ENCODE measurements around the gene KIF2B. TPM values are rescaled to one million over a fixed set of nuclear protein-coding genes. Genes with fewer than 3 reads are reported as not detected.
A peak's percentile ranks its signal among the peaks of the same experiment; 100 is the strongest.
"Not testable (repeated sequence)": the region's sequence is repeated elsewhere in the genome, so short reads cannot be mapped to it uniquely, and the experiment has no call there.

Gene KIF2B
- total RNA-seq, 6 donors from 2014 or later: not detected

GRCh38 chr17:53823341-53824050, 769 bp downstream of the KIF2B start:
- Histone ChIP-seq H3K4me1 (no peaks in the 10 kb centered on the region), H3K9me3 (no peaks in the 10 kb centered on the region), H3K27ac (no peak overlapping the region), H3K4me3 (no peak overlapping the region), H3K27me3 (no peaks in the 10 kb centered on the region), H3K36me3 (no peaks in the 10 kb centered on the region)
- WGBS, 2 donors: 92 to 94% methylated on average over 31 to 32 of the region's 32 CpGs
- TF ChIP-seq EP300 (IDR thresholded peaks at IDR 0.05) (no peak), POLR2A (IDR thresholded peaks at IDR 0.05) (no peak)
- DNase-seq (peak in 1 of 2 donors; percentile 30), ATAC-seq (ENCODE audit: low FRiP score in 2 of 2) (no peak)

- not testable (repeated sequence) for ATAC-seq (ENCODE audit: low FRiP score in 2 of 2); H3K27me3 ChIP-seq; H3K27ac ChIP-seq; DNase-seq; H3K4me1 ChIP-seq; H3K9me3 ChIP-seq; H3K4me3 ChIP-seq; H3K36me3 ChIP-seq
- WGBS, 2 donors: 78 to 89% methylated on average over 8 of the region's 8 CpGs
Measured at GRCh38 chr17:53834771-53835170, 12.0 kb downstream of the KIF2B start.

- H3K27ac ChIP-seq: no peak overlapping the region
- peaks cover 0 to 10% (median 2%) of the 10 kb centered on the region in 4 donors for H3K9me3 ChIP-seq
- DNase-seq: no peak
- H3K4me3 ChIP-seq: no peak overlapping the region
- ATAC-seq (ENCODE audit: low FRiP score in 2 of 2): no peak
- H3K4me1 ChIP-seq: no peaks in the 10 kb centered on the region
- H3K27me3 ChIP-seq: no peaks in the 10 kb centered on the region
- TF ChIP-seq EP300 (IDR thresholded peaks at IDR 0.05) (no peak), CTCF (IDR thresholded peaks at IDR 0.05) (no peak)
- H3K36me3 ChIP-seq: no peaks in the 10 kb centered on the region
Measured at GRCh38 chr17:53837131-53837530, 14.4 kb downstream of the KIF2B start.

GRCh38 chr17:53844491-53845107, 21.9 kb downstream of the KIF2B start:
- Histone ChIP-seq H3K4me1 (no peaks in the 10 kb centered on the region), H3K9me3 (peaks cover 0 to 14% (median 1%) of the 10 kb centered on the region in 4 donors), H3K4me3 (no peak overlapping the region), H3K27me3 (no peaks in the 10 kb centered on the region), H3K36me3 (no peaks in the 10 kb centered on the region), H3K27ac (no peak overlapping the region)
- WGBS, 2 donors: 69 to 79% methylated on average over 5 of the region's 5 CpGs
- TF ChIP-seq POLR2AphosphoS5 (IDR thresholded peaks at IDR 0.05): no peak
- no peak for TF ChIP-seq POLR2A (IDR thresholded peaks at IDR 0.05)
- no peak for TF ChIP-seq CTCF (IDR thresholded peaks at IDR 0.05)
- TF ChIP-seq EP300 (IDR thresholded peaks at IDR 0.05): no peak
- no peak for DNase-seq
- ATAC-seq (ENCODE audit: low FRiP score in 2 of 2): peak in 1 of 2 donors; percentile 40

- not testable (repeated sequence) for H3K9me3 ChIP-seq; H3K4me1 ChIP-seq; H3K4me3 ChIP-seq; H3K27me3 ChIP-seq; ATAC-seq (ENCODE audit: low FRiP score in 2 of 2); H3K36me3 ChIP-seq; H3K27ac ChIP-seq; DNase-seq
- WGBS, 2 donors: 90 to 94% methylated on average over 5 of the region's 5 CpGs
Measured at GRCh38 chr17:53871128-53871527, 48.4 kb downstream of the KIF2B start.

Measured in upper lobe of left lung (tissue), 6 donors.